ENCODE data around the gene COL9A2. TPM values are rescaled to one million over a fixed set of nuclear protein-coding genes. Genes with fewer than 3 reads are reported as not detected.
A peak's percentile ranks its signal among the peaks of the same experiment; 100 is the strongest.

The COL9A2 gene
- total RNA-seq, 1 donor from 2014 or later, result 0.24 TPM

GRCh38 chr1:40305451-40305850, 11.6 kb downstream of the COL9A2 start:
- no peak for DNase-seq (ENCODE audit: low read depth)

GRCh38 chr1:40303790-40304189, 13.3 kb downstream of the COL9A2 start:
- no peak for DNase-seq (ENCODE audit: low read depth)

- DNase-seq (ENCODE audit: low read depth), result no peak
Observed at GRCh38 chr1:40303051-40303771, 13.9 kb downstream of the COL9A2 start.

- no peak for DNase-seq (ENCODE audit: low read depth)
Observed at GRCh38 chr1:40302475-40302874, 14.6 kb downstream of the COL9A2 start.

GRCh38 chr1:40301541-40302299, 15.4 kb downstream of the COL9A2 start:
- DNase-seq (ENCODE audit: low read depth), result no peak

GRCh38 chr1:40301066-40301465, 16.0 kb downstream of the COL9A2 start:
- no peak for DNase-seq (ENCODE audit: low read depth)

- DNase-seq (ENCODE audit: low read depth), result no peak
Observed at GRCh38 chr1:40300651-40301050, 16.4 kb downstream of the COL9A2 start.

GRCh38 chr1:40300249-40300567, 16.9 kb downstream of the COL9A2 start:
- DNase-seq (ENCODE audit: low read depth), result no peak

- no peak for DNase-seq (ENCODE audit: low read depth)
Observed at GRCh38 chr1:40299366-40300248, 17.5 kb downstream of the COL9A2 start.

- no peak for DNase-seq (ENCODE audit: low read depth)
Observed at GRCh38 chr1:40291293-40291692, 25.8 kb downstream of the COL9A2 start.

- no peak for DNase-seq (ENCODE audit: low read depth)
Observed at GRCh38 chr1:40281853-40282252, 35.2 kb downstream of the COL9A2 start.

GRCh38 chr1:40276122-40276521, 41.0 kb downstream of the COL9A2 start:
- no peak for DNase-seq (ENCODE audit: low read depth)

GRCh38 chr1:40274331-40274730, 42.8 kb downstream of the COL9A2 start:
- DNase-seq (ENCODE audit: low read depth), result no peak

- no peak for DNase-seq (ENCODE audit: low read depth)
Observed at GRCh38 chr1:40273547-40274166, 43.4 kb downstream of the COL9A2 start.

- no peak for DNase-seq (ENCODE audit: low read depth)
Observed at GRCh38 chr1:40272653-40273213, 44.4 kb downstream of the COL9A2 start.

GRCh38 chr1:40270152-40270834, 46.8 kb downstream of the COL9A2 start:
- DNase-seq (ENCODE audit: low read depth), result no peak

- DNase-seq (ENCODE audit: low read depth), result no peak
Observed at GRCh38 chr1:40268211-40268610, 48.9 kb downstream of the COL9A2 start.

GRCh38 chr1:40267767-40268187, 49.3 kb downstream of the COL9A2 start:
- DNase-seq (ENCODE audit: low read depth), result peak; percentile 66

GRCh38 chr1:40266786-40267535, 50.1 kb downstream of the COL9A2 start:
- DNase-seq (ENCODE audit: low read depth), result peak; percentile 55

- no peak for DNase-seq (ENCODE audit: low read depth)
Observed at GRCh38 chr1:40265919-40266318, 51.2 kb downstream of the COL9A2 start.
